ENCODE measurements around the gene MTG2. TPM values are rescaled to one million over a fixed set of nuclear protein-coding genes. Genes with fewer than 3 reads are reported as not detected.

The MTG2 gene
- total and polyA plus RNA-seq, 2 experiments from 2014 or later: 11.3 to 11.7 TPM

DNA sequence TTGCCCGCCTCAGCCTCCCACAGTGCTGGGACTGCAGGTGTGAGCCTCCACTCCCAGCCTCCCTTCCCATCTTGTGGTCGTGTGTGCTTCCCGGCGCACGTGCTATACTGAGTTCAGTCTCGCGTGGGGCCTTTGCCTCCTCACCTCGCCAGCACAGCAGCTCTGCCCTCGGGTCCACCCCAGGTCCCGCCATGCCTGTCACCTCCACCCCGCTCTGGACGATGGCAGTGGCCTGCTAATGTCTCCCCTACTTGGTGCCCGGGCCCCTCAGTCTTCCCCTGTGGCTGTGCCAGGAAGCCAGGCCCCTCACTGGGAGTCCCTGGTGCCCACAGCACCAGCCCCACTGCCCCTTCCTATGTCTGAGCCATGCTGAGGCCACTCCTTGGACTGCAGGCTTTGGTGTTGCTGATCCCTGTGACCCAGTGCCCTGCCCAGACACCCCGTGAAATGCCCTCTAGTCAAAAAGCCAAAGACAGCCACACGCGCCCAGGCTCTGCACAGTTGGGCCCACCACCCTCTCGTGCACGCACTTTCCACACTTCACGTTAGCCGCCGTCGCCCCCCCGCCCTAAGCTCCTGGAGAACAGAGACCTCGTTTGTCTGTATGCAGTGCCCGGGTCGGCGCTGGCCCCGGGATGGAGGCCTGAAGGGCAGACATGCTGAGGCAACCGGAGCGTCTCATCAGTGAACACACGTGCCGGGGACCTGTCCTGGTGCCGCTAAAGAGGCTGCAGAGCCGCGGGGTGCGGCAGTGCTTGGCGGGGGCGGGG, 23.0 kb downstream of the MTG2 start:
- H3K79me2 ChIP-seq (replicated peaks; ENCODE audit: insufficient read depth): no peaks in the 10 kb centered on the region
- H3K9me3 Mint-ChIP-seq: no peaks in the 10 kb centered on the region
- peaks cover 16% of the 10 kb centered on the region for H3K27me3 Mint-ChIP-seq (ENCODE audit: insufficient read depth, low read depth, poor library complexity)
- DNase-seq (ENCODE audit: low spot score): no peak
- no peaks in the 10 kb centered on the region; the same call in 1 of the 2 replicates for H3K4me1 ChIP-seq (ENCODE audit: insufficient read depth)
- TF ChIP-seq, protein P1, sequence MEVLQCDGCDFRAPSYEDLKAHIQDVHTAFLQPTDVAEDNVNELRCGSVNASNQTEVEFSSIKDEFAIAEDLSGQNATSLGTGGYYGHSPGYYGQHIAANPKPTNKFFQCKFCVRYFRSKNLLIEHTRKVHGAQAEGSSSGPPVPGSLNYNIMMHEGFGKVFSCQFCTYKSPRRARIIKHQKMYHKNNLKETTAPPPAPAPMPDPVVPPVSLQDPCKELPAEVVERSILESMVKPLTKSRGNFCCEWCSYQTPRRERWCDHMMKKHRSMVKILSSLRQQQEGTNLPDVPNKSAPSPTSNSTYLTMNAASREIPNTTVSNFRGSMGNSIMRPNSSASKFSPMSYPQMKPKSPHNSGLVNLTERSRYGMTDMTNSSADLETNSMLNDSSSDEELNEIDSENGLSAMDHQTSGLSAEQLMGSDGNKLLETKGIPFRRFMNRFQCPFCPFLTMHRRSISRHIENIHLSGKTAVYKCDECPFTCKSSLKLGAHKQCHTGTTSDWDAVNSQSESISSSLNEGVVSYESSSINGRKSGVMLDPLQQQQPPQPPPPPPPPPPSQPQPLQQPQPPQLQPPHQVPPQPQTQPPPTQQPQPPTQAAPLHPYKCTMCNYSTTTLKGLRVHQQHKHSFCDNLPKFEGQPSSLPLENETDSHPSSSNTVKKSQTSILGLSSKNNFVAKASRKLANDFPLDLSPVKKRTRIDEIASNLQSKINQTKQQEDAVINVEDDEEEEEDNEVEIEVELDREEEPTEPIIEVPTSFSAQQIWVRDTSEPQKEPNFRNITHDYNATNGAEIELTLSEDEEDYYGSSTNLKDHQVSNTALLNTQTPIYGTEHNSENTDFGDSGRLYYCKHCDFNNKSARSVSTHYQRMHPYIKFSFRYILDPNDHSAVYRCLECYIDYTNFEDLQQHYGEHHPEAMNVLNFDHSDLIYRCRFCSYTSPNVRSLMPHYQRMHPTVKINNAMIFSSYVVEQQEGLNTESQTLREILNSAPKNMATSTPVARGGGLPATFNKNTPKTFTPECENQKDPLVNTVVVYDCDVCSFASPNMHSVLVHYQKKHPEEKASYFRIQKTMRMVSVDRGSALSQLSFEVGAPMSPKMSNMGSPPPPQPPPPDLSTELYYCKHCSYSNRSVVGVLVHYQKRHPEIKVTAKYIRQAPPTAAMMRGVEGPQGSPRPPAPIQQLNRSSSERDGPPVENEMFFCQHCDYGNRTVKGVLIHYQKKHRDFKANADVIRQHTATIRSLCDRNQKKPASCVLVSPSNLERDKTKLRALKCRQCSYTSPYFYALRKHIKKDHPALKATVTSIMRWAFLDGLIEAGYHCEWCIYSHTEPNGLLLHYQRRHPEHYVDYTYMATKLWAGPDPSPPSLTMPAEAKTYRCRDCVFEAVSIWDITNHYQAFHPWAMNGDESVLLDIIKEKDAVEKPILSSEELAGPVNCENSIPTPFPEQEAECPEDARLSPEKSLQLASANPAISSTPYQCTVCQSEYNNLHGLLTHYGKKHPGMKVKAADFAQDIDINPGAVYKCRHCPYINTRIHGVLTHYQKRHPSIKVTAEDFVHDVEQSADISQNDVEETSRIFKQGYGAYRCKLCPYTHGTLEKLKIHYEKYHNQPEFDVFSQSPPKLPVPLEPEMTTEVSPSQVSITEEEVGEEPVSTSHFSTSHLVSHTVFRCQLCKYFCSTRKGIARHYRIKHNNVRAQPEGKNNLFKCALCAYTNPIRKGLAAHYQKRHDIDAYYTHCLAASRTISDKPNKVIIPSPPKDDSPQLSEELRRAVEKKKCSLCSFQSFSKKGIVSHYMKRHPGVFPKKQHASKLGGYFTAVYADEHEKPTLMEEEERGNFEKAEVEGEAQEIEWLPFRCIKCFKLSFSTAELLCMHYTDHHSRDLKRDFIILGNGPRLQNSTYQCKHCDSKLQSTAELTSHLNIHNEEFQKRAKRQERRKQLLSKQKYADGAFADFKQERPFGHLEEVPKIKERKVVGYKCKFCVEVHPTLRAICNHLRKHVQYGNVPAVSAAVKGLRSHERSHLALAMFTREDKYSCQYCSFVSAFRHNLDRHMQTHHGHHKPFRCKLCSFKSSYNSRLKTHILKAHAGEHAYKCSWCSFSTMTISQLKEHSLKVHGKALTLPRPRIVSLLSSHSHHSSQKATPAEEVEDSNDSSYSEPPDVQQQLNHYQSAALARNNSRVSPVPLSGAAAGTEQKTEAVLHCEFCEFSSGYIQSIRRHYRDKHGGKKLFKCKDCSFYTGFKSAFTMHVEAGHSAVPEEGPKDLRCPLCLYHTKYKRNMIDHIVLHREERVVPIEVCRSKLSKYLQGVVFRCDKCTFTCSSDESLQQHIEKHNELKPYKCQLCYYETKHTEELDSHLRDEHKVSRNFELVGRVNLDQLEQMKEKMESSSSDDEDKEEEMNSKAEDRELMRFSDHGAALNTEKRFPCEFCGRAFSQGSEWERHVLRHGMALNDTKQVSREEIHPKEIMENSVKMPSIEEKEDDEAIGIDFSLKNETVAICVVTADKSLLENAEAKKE (CRISPR knock-in tag; IDR thresholded peaks at IDR 0.05): no peak
- TF ChIP-seq NANOG (IDR thresholded peaks at IDR 0.05; ENCODE audit: borderline replicate concordance): no peak
- TF ChIP-seq STAT1 (IDR thresholded peaks at IDR 0.05; ENCODE audit: unreplicated experiment): no peak
- TF ChIP-seq JUNB (IDR thresholded peaks at IDR 0.05; ENCODE audit: unreplicated experiment): no peak
- TF ChIP-seq ZNF114 (CRISPR knock-in tag; IDR thresholded peaks at IDR 0.05): no peak
- TF ChIP-seq EZH2 (IDR thresholded peaks at IDR 0.05; ENCODE audit: low read depth, unreplicated experiment): no peak
- TF ChIP-seq, protein P2, sequence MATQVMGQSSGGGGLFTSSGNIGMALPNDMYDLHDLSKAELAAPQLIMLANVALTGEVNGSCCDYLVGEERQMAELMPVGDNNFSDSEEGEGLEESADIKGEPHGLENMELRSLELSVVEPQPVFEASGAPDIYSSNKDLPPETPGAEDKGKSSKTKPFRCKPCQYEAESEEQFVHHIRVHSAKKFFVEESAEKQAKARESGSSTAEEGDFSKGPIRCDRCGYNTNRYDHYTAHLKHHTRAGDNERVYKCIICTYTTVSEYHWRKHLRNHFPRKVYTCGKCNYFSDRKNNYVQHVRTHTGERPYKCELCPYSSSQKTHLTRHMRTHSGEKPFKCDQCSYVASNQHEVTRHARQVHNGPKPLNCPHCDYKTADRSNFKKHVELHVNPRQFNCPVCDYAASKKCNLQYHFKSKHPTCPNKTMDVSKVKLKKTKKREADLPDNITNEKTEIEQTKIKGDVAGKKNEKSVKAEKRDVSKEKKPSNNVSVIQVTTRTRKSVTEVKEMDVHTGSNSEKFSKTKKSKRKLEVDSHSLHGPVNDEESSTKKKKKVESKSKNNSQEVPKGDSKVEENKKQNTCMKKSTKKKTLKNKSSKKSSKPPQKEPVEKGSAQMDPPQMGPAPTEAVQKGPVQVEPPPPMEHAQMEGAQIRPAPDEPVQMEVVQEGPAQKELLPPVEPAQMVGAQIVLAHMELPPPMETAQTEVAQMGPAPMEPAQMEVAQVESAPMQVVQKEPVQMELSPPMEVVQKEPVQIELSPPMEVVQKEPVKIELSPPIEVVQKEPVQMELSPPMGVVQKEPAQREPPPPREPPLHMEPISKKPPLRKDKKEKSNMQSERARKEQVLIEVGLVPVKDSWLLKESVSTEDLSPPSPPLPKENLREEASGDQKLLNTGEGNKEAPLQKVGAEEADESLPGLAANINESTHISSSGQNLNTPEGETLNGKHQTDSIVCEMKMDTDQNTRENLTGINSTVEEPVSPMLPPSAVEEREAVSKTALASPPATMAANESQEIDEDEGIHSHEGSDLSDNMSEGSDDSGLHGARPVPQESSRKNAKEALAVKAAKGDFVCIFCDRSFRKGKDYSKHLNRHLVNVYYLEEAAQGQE (IDR thresholded peaks at IDR 0.05; ENCODE audit: unreplicated experiment): no peak
- no peak for TF ChIP-seq POLR2AphosphoS5 (IDR thresholded peaks at IDR 0.05; ENCODE audit: low read depth)
- TF ChIP-seq, protein P3, sequence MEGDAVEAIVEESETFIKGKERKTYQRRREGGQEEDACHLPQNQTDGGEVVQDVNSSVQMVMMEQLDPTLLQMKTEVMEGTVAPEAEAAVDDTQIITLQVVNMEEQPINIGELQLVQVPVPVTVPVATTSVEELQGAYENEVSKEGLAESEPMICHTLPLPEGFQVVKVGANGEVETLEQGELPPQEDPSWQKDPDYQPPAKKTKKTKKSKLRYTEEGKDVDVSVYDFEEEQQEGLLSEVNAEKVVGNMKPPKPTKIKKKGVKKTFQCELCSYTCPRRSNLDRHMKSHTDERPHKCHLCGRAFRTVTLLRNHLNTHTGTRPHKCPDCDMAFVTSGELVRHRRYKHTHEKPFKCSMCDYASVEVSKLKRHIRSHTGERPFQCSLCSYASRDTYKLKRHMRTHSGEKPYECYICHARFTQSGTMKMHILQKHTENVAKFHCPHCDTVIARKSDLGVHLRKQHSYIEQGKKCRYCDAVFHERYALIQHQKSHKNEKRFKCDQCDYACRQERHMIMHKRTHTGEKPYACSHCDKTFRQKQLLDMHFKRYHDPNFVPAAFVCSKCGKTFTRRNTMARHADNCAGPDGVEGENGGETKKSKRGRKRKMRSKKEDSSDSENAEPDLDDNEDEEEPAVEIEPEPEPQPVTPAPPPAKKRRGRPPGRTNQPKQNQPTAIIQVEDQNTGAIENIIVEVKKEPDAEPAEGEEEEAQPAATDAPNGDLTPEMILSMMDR (conservative IDR thresholded peaks at IDR 0.05; ENCODE audit: low read depth in 2 of 2): no peak
- TF ChIP-seq ZNF331 (CRISPR knock-in tag; IDR thresholded peaks at IDR 0.05; ENCODE audit: low read depth): no peak
- H3K9me2 ChIP-seq (ENCODE audit: insufficient read depth): no peaks in the 10 kb centered on the region
- no peak overlapping the region for H3K27ac ChIP-seq (ENCODE audit: low read depth)
- H3K4me3 Mint-ChIP-seq: no peak overlapping the region
- peaks cover 6% of the 10 kb centered on the region for H3K4me1 Mint-ChIP-seq
- H3K4me2 ChIP-seq: no peak overlapping the region
- H3K27ac Mint-ChIP-seq: no peak overlapping the region
- no peaks in the 10 kb centered on the region for H3K27me3 ChIP-seq (ENCODE audit: insufficient read depth)
- H3F3A ChIP-seq (replicated peaks; ENCODE audit: low read depth): no peaks in the 10 kb centered on the region
- no peaks in the 10 kb centered on the region for H3K36me3 ChIP-seq (ENCODE audit: insufficient read depth)
- H4K20me1 ChIP-seq (replicated peaks; ENCODE audit: insufficient read depth): no peaks in the 10 kb centered on the region; the same call in 1 of the 2 replicates
- H3K4me3 ChIP-seq: no peak overlapping the region
- H2AFZ ChIP-seq: no peak overlapping the region
- ATAC-seq: no peak
- H3K36me3 Mint-ChIP-seq (ENCODE audit: low read depth): peaks cover 22% of the 10 kb centered on the region

Data from GM23338 (cell line).